Heart left ventricle (tissue), 16 donors: ENCODE data around the gene PJVK. TPM values are rescaled to one million over a fixed set of nuclear protein-coding genes. Genes with fewer than 3 reads are reported as not detected.

Experiments
- ATAC-seq, 4 donors: fragments of 200-7000 bp; cut with Tn5 transposase; one replicate each; pipeline ENCODE4 v1.9.1; 2020 to 2022; ENCODE audit warnings: moderate library complexity in 4 of 4, mild to moderate bottlenecking in 3 of 4, moderate number of reproducible peaks in 1 of 4
- DNase-seq, 5 donors: peaks; one replicate each; pipeline ENCODE4 v3.0.0-alpha.2; 2020
- H3K27ac ChIP-seq, 12 donors: fragments of 200-600 bp; sonication (generic) in 4 of 12; one replicate each; pipeline versions ENCODE4 v1.5.0 to v1.8.0; 2016 to 2022; ENCODE audit warnings: mild to moderate bottlenecking in 2 of 12
- H3K27me3 ChIP-seq, 9 donors: fragments of 200-600 bp; sonication (generic) in 2 of 9; one replicate each; pipeline versions ENCODE4 v1.5.1 to v1.8.0; 2016 to 2022; ENCODE audit warnings: mild to moderate bottlenecking in 3 of 9
- H3K36me3 ChIP-seq, 9 donors: fragments of 200-600 bp; sonication (generic) in 2 of 9; one replicate each; pipeline versions ENCODE4 v1.5.0 to v1.8.0; 2018 to 2022; ENCODE audit warnings: mild to moderate bottlenecking in 2 of 9
- H3K4me1 ChIP-seq, 12 donors: fragments of 200-600 bp; sonication (generic) in 4 of 12; one replicate each; pipeline versions ENCODE4 v1.5.0 to v1.8.0; 2016 to 2022; ENCODE audit warnings: mild to moderate bottlenecking in 3 of 12
- H3K4me3 ChIP-seq, 12 donors: fragments of 200-600 bp; sonication (generic) in 4 of 12; one replicate each; pipeline versions ENCODE4 v1.5.0 to v1.8.0; 2017 to 2022; ENCODE audit warnings: mild to moderate bottlenecking in 9 of 12, moderate library complexity in 4 of 12
- H3K9me3 ChIP-seq, 12 donors: fragments of 200-600 bp; sonication (generic) in 4 of 12; one replicate each; pipeline versions ENCODE4 v1.5.0 to v1.8.0; 2016 to 2022; ENCODE audit warnings: mild to moderate bottlenecking in 1 of 12
- POLR2A ChIP-seq, 2 donors: fragments of 450-650 bp; IDR thresholded peaks; one replicate each; pipeline ENCODE4 v1.6.1; 2017; ENCODE audit warnings: antibody characterized with exemption in 2 of 2, mild to moderate bottlenecking in 2 of 2, moderate library complexity in 2 of 2
- WGBS, 4 donors: extraction: QIAGEN DNeasy Blood & Tissue Kit in 2 of 4; methylation state at CpG; one replicate each; pipeline versions ENCODE4 v1.1.5 to v1.1.7; 2013 to 2018; 5-methylcytosine and 5-hydroxymethylcytosine counted together
- intact Hi-C, 10 donors: fragments of 100-400 bp; cut with DNase I; formaldehyde crosslinking; loops; one replicate each; pipeline versions ENCODE4 v1.11.1 to v1.14.2; 2022
- polyA plus RNA-seq, 2 donors: library from polyadenylated mRNA; stranded (reverse); fragments of 200-250 nt; gene quantifications; one replicate each; pipeline ENCODE4 v1.2.3, GENCODE V29; 2013
- total RNA-seq, 9 donors: library from RNA; depleted of rRNA in 2 of 9; stranded (reverse); fragments of >200 nt in 2 of 9; fragmentation: NEBNext Ultra II Directional in 3 of 9; extraction: Animal tissue kit (Norgen Biotek cat#: 25700) in 3 of 9; gene quantifications; one replicate each; pipeline versions ENCODE4 v1.1.0 to v1.2.4, GENCODE V29; 2016 to 2023
- TF ChIP-seq, protein P1 (sequence below), 12 donors: fragments of 200-600 bp; sonication (generic) in 4 of 12; IDR thresholded peaks; one replicate each; pipeline versions ENCODE4 v1.5.0 to v1.8.0; 2018 to 2022; ENCODE audit warnings: antibody characterized with exemption in 12 of 12, mild to moderate bottlenecking in 5 of 12
- donor health status: ischemic (EF 13 %, LVEDD 7.1; RV severe dilation, severe dysfunction).
- donor health status: healthy with polysubstance abuse.
- donor health status: DM: no; HTN: yes; CAD: no.
- donor health status: DM: no; HTN: no; CAD: no.
- donor health status: ischemic (EF 25% LVEDD 6.9; RV normal size, moderate dysfunction).
- donor health status: ischemic (EF 25% LVEDD 5.7; RV mildly dilated, moderate dysfunction).
- donor health status: healthy.
- donor health status: DM: yes; HTN: yes; CAD: no.
- donor health status: ischemic (EF 35%, LVEDD 5.7; RV mildly dilated, moderate dysfunction).
- donor health status: nonischemic (EF 11% LVEDD 7.7; RV severe dilation, severe dysfunction).
- donor health status: DM: yes; HTN: yes; CAD: no.
- donor health status: PGD.
- donor health status: ischemic (EF 29% LVEDD 5.4; RV normal size, mild dysfunction).
- donor health status: nonischemic (EF 23%, LVEDD 6.1; RV moderate dilation, normal function).

Gene PJVK
- total and polyA plus RNA-seq, 11 donors: 0.48 to 1.7 (median 1.3) TPM; not detected in 1

- intact Hi-C loops: no loop called here
- Histone ChIP-seq H3K4me1 (peaks cover 0 to 8% (median 0%) of the 10 kb centered on the region in 12 donors), H3K4me3 (no peak overlapping the region), H3K27me3 (no peaks in the 10 kb centered on the region), H3K27ac (no peak overlapping the region), H3K36me3 (peaks cover 3 to 100% (median 98%) of the 10 kb centered on the region in 9 donors), H3K9me3 (no peaks in the 10 kb centered on the region)
- ATAC-seq (peak in 2 of 4 donors; percentile 51 to 60), DNase-seq (no peak)
- no peak for TF ChIP-seq POLR2A (IDR thresholded peaks at IDR 0.05)
- TF ChIP-seq, protein P1, sequence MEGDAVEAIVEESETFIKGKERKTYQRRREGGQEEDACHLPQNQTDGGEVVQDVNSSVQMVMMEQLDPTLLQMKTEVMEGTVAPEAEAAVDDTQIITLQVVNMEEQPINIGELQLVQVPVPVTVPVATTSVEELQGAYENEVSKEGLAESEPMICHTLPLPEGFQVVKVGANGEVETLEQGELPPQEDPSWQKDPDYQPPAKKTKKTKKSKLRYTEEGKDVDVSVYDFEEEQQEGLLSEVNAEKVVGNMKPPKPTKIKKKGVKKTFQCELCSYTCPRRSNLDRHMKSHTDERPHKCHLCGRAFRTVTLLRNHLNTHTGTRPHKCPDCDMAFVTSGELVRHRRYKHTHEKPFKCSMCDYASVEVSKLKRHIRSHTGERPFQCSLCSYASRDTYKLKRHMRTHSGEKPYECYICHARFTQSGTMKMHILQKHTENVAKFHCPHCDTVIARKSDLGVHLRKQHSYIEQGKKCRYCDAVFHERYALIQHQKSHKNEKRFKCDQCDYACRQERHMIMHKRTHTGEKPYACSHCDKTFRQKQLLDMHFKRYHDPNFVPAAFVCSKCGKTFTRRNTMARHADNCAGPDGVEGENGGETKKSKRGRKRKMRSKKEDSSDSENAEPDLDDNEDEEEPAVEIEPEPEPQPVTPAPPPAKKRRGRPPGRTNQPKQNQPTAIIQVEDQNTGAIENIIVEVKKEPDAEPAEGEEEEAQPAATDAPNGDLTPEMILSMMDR (IDR thresholded peaks at IDR 0.05): no peak
These were observed 47.0 kb downstream of the PJVK start for GRCh38 chr2:178498137-178498536.

DNA sequence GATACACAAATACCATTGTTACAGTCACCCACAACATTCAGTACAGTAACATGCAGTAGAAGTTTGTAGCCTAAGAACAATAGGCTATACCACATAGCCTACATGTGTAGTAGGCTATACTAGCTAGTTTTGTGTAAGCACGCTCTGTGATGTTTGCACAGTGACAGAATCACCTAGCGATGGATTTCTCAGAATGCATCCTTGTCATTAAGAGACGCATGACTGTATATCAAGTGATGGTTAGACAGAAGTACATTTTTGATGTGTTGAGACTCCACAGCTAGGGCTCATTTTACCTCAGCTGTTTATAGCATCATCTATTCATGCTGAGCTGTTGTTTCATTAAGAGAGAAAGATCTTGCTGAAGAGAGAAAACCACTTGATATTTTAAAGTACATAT lies 48.5 kb downstream of the PJVK start:
- Histone ChIP-seq H3K36me3 (peaks cover 3 to 100% (median 98%) of the 10 kb centered on the region in 9 donors), H3K9me3 (no peaks in the 10 kb centered on the region), H3K4me1 (peaks cover 0 to 8% (median 0%) of the 10 kb centered on the region in 12 donors), H3K27me3 (no peaks in the 10 kb centered on the region), H3K27ac (no peak overlapping the region), H3K4me3 (no peak overlapping the region)
- WGBS, 4 donors: 90 to 99% (median 94%) methylated on average over 3 of the region's 3 CpGs
- DNase-seq (no peak), ATAC-seq (no peak)
- intact Hi-C loops: no loop called here
- TF ChIP-seq, protein P1 (IDR thresholded peaks at IDR 0.05): no peak
- TF ChIP-seq POLR2A (IDR thresholded peaks at IDR 0.05): no peak

GRCh38 chr2:178502751-178503150 lies 51.6 kb downstream of the PJVK start:
- Histone ChIP-seq H3K27me3 (no peaks in the 10 kb centered on the region), H3K4me1 (peaks cover 0 to 8% (median 0%) of the 10 kb centered on the region in 12 donors), H3K4me3 (no peak overlapping the region), H3K27ac (no peak overlapping the region), H3K9me3 (no peaks in the 10 kb centered on the region), H3K36me3 (peaks cover 0 to 100% (median 92%) of the 10 kb centered on the region in 9 donors)
- ATAC-seq (no peak), DNase-seq (no peak)
- WGBS, 4 donors: 49 to 99% (median 97%) methylated on average over 4 of the region's 4 CpGs
- intact Hi-C loops: no loop called here
- no peak for TF ChIP-seq POLR2A (IDR thresholded peaks at IDR 0.05)
- TF ChIP-seq, protein P1 (IDR thresholded peaks at IDR 0.05): no peak

- WGBS, 4 donors: 89 to 99% (median 95%) methylated on average over 1 of the region's 1 CpG
- H3K36me3 ChIP-seq: peaks cover 0 to 88% (median 60%) of the 10 kb centered on the region in 9 donors
- no peaks in the 10 kb centered on the region for H3K4me1 ChIP-seq
- TF ChIP-seq, protein P1 (IDR thresholded peaks at IDR 0.05): no peak
- TF ChIP-seq POLR2A (IDR thresholded peaks at IDR 0.05): no peak
- DNase-seq: no peak
- ATAC-seq: no peak
- no peaks in the 10 kb centered on the region for H3K27me3 ChIP-seq
- H3K9me3 ChIP-seq: no peaks in the 10 kb centered on the region
- H3K4me3 ChIP-seq: no peak overlapping the region
- intact Hi-C loops: no loop called here
- H3K27ac ChIP-seq: no peak overlapping the region
These were observed 54.9 kb downstream of the PJVK start for GRCh38 chr2:178506101-178506500.
